ENCODE data around the gene FAM3D.

DNA sequence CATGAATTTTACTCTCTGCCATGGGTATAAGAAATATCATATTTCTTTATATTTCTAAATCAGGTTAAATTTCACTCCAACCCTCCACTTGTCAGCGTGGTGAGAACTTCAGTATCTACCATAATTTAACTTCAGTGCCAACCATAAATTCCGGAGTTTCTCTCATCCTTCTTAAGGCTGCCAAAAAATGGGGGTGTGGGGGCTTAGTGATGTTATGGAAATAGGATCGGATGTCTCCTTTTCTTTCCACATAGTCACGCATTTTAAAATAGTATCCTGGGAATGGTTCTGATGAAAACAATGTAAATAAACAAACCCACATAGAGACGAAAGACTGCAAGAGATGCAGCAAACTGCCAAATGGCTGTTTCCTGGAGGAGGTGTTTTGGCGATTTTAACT, 12.9 kb upstream of the FAM3D start:
- TF ChIP-seq CTCF (IDR thresholded peaks at IDR 0.05; ENCODE audit: control extremely low read depth in 1 of 3, insufficient read depth in 1 of 3, low read depth in 1 of 3, low read length in 3 of 3), result no peak
- TF ChIP-seq, protein P1, sequence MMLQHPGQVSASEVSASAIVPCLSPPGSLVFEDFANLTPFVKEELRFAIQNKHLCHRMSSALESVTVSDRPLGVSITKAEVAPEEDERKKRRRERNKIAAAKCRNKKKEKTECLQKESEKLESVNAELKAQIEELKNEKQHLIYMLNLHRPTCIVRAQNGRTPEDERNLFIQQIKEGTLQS (IDR thresholded peaks at IDR 0.05; ENCODE audit: insufficient read depth, low read depth, low read length), result no peak
